HG02970 (cell line): ENCODE results near the gene LCOR.

ENCODE experiments used
- ATAC-seq: cut with Tn5 transposase; IDR thresholded peaks from one replicate; pipeline ENCODE4 v1.9.1; 2021; ENCODE audit warnings: mild to moderate bottlenecking, moderate library complexity, moderate number of reproducible peaks; ENCODE audit not compliant: unreplicated experiment, low FRiP score

Gene LCOR

DNA sequence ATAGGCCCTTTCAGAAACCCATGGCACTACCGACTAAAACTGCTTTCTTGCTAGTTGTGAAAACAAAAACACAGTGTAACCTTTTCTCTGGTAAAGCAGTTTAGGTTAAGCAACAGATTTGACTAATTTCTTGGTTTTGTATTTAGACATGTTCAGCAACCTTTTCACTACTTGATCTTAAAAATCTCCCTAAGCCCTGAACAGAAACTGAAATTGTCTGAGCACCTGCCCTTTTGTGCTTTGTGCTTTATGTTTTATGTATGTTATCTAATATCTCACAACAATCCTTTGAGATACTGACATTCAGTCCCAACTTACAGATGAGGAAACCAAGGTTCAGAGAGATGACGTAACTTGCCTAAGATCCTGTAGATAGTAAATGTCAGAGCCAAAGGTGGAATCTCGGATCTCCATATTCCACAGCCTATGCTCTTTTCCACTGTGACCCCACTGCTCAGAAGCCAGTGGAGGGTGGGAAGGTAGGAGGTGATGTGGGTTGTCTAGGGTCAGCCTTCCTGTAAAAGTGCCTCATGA, 146.6 kb downstream of the LCOR start:
- ATAC-seq = no peak

DNA sequence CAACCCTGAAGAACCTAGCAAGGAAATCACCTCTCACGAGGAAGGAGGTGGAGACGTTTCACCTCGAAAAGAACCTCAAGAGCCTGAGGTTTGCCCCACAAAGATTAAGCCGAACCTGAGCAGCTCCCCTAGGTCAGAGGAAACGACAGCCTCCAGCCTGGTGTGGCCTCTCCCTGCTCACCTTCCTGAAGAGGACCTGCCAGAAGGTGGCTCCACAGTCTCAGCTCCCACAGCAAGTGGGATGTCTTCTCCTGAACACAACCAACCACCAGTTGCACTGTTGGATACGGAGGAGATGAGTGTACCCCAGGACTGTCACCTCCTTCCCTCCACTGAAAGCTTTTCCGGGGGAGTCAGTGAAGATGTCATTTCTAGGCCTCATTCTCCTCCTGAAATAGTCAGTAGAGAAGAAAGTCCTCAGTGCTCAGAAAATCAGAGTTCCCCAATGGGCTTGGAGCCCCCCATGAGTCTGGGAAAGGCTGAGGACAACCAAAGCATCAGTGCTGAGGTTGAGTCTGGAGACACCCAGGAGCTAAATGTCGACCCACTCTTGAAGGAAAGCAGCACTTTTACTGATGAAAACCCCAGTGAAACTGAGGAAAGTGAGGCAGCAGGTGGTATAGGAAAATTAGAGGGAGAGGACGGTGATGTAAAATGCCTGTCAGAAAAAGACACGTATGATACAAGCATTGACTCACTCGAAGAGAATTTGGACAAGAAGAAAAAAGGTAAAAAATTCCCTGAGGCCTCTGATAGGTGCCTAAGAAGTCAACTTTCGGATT, 150.2 kb downstream of the LCOR start:
- ATAC-seq = no peak

DNA sequence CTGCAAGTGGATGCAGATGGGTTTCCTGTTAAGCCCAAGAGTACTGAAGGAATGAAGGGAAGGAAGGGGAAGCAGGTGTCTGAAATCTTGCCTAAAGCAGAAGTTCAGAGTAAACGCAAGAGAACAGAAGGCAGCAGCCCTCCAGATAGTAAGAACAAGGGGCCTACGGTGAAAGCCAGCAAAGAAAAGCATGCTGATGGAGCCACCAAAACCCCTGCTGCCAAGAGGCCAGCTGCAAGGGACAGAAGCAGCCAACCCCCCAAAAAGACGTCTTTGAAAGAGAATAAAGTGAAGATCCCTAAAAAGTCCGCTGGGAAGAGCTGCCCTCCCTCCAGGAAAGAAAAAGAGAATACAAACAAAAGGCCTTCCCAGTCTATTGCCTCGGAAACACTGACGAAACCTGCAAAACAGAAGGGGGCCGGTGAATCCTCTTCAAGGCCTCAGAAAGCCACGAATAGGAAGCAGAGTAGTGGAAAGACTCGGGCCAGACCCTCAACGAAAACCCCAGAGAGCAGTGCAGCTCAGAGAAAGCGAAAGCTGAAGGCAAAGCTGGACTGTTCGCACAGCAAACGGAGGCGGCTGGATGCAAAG, 152.5 kb downstream of the LCOR start:
- ATAC-seq = no peak

DNA sequence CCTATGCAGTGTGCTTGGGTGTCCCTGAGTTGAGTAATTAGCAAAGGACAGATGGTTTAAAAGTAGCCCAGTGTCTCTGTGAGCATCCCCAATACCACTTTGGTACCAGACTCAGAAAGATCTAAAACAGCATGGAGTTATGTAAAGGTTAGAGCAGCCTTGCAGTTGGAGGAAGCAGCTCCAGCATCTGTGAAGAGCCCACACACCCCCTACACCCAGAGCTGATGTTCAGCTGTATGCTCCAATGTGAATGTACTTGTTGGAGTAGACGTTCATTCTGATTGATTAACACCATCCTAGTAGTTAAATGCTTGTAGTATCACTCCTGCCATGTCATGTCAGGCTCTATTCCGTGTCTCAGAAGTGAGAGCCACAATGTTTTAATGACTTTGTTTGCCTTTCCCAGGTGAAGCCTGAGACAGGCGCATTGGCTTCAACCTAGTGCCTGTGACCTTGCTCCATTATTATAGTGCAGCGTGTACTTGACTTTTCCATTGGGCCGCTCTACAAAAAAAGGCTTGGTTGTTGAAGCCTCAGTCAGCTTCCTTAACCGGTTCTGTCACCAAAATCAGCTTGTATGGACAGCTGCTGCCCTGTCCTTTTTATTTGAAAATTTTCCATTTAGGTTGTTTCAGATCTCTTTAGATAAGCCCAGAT, 154.2 kb downstream of the LCOR start:
- ATAC-seq = no peak

DNA sequence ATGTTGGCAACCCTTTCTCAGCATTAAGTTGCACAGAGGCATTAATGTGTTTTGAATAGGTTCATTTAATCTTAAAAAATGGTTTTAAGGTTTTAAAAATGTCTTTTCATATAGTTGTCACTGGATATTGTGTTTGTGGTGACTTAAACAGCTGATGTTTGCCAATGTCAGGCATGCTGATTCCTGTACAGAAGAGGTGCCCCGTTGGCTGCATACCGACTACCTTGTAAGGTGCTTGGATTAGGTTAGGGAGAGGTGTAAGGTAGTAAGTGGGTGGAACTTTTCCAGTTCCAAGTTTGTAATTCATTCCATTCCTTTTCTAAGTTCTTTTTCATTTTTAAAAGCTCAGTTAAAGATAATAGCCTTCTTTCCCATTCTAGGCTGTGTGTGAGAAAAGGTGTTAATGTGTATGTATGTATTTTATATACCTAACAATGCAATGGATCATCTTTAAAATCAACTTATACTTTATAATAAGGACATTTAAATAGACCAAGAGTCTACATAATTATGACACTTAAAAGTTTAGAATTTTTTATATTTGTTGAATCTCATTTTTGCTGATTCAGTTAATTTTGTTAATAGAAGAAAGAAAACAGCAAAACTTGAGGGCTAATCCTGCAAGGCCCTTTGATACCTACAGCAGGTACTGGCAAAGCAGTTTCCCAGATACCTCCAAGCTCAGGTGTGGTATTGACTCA, 155.2 kb downstream of the LCOR start:
- ATAC-seq = no peak

DNA sequence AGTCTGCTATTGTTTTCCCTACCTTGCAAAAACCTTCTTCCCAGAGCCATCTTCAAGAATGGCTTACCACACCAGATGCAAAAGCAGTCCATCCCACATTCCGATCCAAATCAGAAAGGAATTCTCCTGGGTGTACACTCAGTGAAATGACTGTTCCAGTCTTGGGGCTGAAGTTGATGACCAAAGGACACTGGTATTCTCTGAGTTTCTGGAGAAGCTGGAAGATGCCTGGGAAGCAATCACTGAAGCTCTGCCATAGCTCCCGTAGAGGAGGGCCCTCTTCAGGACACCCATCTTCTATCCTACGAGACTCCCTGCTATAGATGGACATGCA, 155.7 kb downstream of the LCOR start:
- no peak for ATAC-seq

DNA sequence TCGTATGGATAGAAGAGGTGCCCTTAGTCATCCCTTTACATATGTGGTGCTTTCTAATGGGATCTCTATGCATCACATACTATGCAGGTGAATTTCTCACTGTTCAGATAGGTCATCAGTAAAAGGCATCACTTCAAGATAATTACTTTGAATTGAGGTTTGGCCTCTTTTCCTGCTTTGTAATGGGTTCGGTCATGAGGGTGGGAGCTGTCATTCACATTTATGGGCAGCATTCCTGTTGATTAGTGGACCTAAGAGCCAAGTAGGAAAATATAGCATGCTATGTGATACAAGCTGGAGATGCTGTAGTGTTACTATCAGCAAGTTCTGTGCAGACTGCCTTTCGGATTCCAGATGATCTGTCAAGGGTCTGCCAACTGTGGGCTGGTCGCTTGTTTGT, 156.3 kb downstream of the LCOR start:
- no peak for ATAC-seq

DNA sequence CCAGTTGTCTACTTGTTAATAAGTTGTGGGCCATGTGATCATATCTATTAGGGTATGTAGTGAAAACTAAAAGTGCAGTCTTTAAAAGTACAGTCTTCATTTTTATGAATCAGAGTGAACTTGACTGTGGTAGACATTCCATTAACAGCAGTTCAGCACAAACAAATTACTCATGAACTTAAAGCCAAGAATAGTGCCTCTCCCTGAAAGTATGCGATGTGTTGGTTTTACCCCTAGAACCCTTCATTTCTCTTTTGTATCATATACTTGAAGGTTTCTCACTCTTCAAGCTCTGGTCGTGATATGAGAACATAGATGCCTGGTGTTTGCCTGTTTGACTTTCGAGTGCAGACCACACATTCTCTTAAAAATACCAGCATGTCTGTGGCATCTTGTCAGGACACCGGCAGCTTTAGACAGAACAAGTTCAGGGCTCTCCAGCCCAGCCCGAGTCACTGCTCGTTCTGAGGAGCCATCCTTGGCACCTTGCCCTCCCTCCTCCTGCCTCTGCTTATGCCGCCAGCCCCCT, 159.3 kb downstream of the LCOR start:
- no peak for ATAC-seq

DNA sequence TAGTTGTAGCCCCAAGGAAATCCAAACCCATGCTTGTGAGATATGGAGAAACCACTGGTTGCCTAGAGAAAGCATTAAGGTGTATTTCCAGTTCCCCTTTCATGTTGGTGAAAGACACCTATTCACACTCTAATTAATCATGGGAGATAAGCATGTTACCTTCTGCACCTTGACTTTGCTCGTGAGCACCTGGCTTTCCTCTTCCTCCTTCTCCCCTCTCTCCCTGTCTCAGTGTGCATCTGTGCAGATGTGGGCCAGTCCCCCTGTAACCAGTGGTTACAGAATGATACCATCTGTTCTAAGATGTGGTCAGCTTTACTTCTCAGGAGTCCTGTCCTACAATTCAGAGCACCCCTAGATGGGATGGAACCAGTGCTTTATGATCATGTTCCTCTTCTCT, 160.6 kb downstream of the LCOR start:
- no peak for ATAC-seq

DNA sequence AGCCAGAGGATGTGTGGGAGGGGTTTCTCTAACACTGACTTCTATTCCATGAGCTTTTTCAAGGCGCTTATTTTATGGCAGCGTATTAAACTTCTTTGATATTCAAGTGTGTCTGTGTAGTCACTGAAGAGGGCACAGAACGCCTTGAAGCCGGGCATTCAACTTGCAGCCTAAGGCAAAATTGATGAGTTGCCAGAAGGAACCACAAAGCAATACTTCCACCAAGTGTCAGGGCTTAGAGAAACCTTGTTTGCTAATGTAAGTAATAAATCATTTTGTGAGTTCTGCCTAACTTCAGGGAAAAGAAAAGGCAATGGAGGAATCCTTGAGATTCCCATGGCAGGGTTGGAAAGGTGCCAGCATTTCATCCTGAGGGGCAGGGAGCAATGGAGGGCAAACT, 163.8 kb downstream of the LCOR start:
- ATAC-seq = no peak

DNA sequence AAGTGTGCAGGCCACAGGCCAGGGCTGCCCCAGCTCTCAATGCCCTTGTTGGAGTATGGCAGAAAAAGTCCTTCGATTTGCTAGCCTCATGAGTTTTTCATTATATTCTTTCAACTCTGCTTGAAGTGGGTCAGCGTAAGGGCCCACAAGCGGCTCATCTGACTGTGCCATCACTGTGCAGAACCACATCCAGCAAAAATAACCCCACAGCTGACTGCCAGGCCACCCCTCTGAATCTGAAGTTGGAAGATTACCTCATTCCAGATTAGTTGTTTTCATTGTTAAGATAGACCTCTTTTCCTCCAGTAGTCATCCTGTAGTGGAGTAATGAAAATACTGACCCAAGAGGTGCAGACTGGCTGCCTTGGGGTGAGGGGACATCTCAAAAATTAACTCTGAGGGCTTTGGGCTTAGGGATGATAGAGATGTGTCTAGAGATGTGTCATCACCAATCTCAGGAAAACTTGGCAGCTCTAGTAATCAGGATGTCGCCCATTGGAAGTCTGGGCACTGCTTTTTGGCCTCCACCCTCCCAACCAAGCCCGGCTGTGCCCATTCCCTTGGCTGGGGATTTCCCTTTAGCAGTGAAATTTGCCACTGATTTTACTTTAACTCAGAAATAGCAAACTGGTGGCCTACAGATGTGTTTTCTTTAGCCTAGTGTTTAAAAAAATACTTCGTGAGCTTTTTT, 164.3 kb downstream of the LCOR start:
- ATAC-seq = no peak

DNA sequence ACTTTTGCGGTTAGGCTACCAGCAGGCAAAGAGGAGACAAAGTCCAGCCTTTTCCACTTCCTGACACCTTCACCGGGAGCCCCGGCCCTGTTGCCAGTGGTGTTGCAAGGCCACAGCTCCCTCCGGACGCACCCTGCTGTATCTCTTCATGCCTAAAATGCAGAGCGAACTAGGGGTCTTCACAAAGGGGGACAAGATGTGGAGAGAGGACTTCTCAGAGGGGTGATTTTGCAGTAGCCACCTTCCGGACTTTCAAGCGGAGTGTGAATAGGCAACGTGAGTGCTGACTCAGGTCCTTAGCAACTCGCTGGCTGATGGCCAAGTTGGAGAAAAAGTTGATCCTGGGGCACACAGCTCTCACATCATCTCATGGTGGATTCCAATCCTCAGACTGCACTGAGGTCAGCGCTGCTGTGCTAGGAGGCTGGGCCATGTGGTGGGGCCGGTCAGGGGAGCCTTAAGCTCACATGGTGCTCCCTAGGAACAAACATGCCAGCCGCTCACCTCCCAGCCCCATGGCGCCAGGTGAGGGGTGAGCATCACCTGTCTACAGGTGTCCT, 166.3 kb downstream of the LCOR start:
- ATAC-seq = no peak

DNA sequence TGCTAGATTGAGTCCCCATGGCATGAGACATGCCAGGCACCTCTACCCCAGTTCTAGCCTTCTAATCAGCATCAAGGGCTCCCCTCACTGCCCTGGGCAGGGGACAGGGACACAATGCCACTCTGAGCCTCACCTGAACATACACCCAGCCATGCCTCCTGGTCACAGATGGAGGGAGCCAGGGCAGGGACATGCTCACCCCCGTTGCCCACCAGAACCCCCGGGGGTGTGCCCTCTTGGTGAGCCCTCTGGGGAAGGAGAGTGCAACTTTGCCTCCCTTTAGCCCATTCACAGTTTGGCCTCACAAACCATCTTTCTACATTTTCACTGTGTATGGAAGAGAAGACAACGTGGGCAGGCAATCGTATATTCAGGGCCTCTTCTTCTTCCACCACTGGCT, 167.2 kb downstream of the LCOR start:
- ATAC-seq = no peak

DNA sequence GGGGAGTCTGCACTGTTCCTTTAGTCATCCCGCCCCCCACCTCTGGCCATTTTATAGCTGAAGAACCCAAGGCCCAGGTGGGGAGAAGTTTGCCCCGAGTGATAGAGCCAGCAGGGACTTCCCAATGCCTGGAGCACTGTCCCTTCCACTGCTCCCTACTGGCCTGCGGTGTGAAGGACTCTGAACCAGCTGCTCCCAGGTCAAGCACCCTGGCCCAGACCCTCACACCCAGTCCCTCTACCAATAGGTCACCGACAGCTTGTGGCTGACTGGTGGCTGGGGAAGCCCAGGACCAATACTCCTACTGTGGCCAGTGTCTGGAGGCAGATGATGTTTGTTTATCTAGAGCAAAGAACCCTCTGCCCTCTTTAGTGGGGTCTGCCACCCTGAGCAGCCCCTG, 167.9 kb downstream of the LCOR start:
- no peak for ATAC-seq

DNA sequence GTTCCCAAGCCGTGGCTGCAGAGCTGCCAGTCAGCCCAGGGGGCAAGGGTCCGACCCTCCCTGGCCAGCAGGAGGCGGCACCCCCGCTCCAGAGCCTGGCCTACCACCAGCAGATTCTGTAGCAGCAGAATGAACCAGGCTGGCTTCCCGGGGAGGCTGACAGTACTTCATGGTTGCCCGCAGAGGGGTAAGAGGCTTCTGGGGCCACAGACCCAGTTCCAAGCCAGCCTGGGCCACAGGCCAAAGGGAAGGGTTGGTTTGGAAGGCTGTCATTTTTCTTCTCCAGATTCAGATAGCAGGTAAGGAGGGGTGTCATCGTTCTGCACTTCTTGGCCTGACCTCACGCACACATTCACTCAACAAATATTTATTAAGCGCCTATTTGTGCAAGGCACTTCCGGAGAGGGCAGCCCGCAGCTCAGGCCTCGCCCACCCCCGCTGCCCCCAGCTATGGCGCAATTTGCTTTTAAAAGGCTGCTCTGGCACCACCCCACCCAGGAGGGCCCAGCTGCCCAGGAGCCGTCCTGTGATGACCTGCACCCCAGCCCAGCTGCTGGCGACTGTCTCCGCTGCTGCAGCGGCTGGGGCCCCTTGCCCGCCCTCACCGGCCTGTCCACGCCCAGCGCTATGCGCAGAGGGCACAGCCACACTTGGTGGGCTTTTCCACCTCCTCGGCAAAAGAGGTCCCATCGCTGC, 168.5 kb downstream of the LCOR start:
- ATAC-seq = no peak

DNA sequence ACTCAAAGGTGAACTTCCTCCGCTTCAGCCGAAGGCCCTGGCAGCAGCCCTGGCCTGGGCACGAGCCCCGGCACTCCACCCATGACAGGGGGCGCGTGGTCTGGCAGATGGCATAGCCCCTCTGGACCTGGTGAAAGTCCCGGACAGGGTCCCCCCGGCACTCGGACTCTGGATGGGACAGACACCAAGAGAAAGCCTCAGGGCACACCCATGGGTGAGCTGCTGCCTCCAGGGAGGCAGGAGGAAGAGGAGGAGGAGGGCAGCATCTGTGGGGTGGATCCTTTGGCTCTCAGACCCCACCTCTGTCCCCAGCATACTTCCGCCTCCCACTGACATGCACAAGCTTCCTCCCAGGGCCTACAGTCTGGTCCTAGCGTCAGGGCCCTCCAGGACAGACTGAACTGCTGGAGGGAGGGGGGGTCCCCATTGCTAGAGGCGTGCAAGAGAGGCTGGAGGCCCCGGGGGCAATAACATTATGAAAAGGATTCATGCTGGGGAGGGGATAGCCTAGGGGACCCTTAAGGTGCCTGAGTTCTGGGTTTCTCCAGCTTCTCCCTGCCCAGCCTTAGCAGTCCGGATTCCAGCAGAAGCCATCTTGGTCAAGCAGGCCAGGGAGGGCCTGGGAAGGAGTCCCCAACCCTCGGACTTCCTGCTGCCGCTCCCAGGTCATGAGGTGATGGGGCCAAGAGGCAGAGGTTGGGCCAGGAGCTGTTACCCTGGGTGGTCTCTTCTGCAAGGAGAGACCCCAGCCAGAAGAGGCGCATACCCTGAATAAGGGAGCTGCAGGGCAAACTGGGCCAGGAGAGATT, 169.3 kb downstream of the LCOR start:
- ATAC-seq = no peak

DNA sequence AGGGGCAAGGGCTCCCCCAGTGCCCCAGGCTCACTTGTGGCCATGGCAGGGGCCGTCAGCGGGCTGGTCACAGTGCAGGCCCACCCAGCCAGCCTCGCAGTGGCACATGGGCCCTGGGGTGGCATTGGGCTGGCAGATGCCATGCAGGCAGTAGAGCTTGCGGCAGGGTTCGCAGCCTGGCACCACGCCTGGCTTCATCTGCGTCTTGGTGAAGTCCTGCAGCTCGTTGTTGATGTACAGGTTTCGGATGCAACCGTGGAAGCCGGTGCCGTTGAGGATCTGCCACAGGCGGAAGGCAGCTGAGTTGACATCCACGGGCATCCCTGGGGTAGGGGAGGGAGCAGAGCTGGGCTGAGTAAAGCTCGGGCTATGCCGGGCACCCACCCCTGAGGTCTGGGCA, 170.6 kb downstream of the LCOR start:
- ATAC-seq = no peak

DNA sequence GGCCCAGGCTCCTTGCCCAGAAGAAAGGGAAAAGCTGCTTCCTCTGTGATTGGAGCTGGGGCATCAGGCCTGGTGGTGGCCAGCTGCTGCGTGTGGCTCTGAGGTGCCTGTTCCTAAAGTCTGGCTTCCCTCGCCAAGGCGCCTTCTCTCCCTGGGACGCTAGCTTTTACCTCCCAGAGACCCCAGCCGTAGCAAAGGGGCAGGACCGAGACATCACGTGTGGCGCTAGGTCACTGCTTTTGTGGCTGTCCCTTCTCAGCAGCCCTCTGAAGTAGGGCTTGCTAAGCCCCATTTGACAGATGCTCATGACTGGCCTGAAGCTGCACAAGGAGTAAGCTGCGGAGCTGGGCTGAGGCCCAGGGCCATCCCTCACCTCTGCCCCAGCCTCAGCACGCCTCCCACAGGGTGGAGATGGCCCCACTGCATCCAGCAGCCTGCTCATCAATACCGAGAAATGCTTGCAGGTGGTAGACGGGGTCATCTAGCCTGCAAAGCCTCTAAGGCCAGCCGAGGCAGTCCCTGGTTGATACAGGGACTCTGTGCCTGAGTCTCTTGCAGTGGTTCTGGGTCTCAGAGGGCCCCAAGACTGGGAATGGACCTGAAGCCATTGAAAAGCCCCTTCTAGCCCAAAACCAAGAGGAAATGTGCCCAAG, 171.2 kb downstream of the LCOR start:
- ATAC-seq = no peak
